ENCODE results near the gene ATXN7. TPM values are rescaled to one million over a fixed set of nuclear protein-coding genes. Genes with fewer than 3 reads are reported as not detected.

Gene ATXN7
- total and polyA plus RNA-seq, 2 donors from 2014 or later: 1.4 to 36.4 TPM

GRCh38 chr3:64030741-64031140, 167.1 kb downstream of the ATXN7 start:
- H3K27me3 ChIP-seq (ENCODE audit: control insufficient read depth, insufficient read depth, low read length): no peaks in the 10 kb centered on the region
- peak overlapping the region in 1 of 3 donors; percentile 59 for H3K9ac ChIP-seq (ENCODE audit: low read length in 3 of 3)
- H3K9me3 ChIP-seq (ENCODE audit: control insufficient read depth in 2 of 3, insufficient read depth in 1 of 3, low read length in 3 of 3): no peaks in the 10 kb centered on the region
- no peaks in the 10 kb centered on the region for H3K36me3 ChIP-seq (ENCODE audit: control insufficient read depth in 2 of 3, insufficient read depth in 3 of 3, low read length in 3 of 3)
- FAIRE-seq (no peak), DNase-seq (peak; percentile 81 to 89 (median 86))
- no peak overlapping the region for H3K27ac ChIP-seq (ENCODE audit: low read depth in 2 of 2, low read length in 2 of 2)
- H3K4me3 ChIP-seq (ENCODE audit: low read length in 3 of 3): peak overlapping the region in 2 of 3 donors; percentile 18 to 60
- peaks cover 0 to 2% (median 0%) of the 10 kb centered on the region in 3 donors for H3K4me1 ChIP-seq (ENCODE audit: control insufficient read depth in 2 of 3, insufficient read depth in 2 of 3, low read depth in 1 of 3, low read length in 3 of 3)
- intact Hi-C loops (cut with DNase I): loop anchor here (5.0 kb wide), 2 partner anchors 367 to 457 kb away; no protein-coding TSS in a partner anchor
- TF ChIP-seq CTCF (IDR thresholded peaks at IDR 0.05; ENCODE audit: borderline replicate concordance, extremely low read depth, insufficient read depth): peak; percentile 94

GRCh38 chr3:64031540-64032508, 168.2 kb downstream of the ATXN7 start:
- peak in 3 of 5 donors; percentile 18 to 67 (median 54) for DNase-seq
- H3K9me3 ChIP-seq (ENCODE audit: control insufficient read depth in 2 of 3, insufficient read depth in 1 of 3, low read length in 3 of 3): no peaks in the 10 kb centered on the region

GRCh38 chr3:64033069-64033468, 169.4 kb downstream of the ATXN7 start:
- peaks cover 0 to 2% (median 0%) of the 10 kb centered on the region in 3 donors for H3K4me1 ChIP-seq (ENCODE audit: control insufficient read depth in 2 of 3, insufficient read depth in 2 of 3, low read depth in 1 of 3, low read length in 3 of 3)
- DNase-seq (no peak), FAIRE-seq (no peak)
- H3K9me3 ChIP-seq (ENCODE audit: control insufficient read depth in 2 of 3, insufficient read depth in 1 of 3, low read length in 3 of 3): no peaks in the 10 kb centered on the region
- intact Hi-C loops (cut with DNase I): loop anchor here (5.0 kb wide), 2 partner anchors 364 to 454 kb away; no protein-coding TSS in a partner anchor
- TF ChIP-seq CTCF (IDR thresholded peaks at IDR 0.05; ENCODE audit: borderline replicate concordance, extremely low read depth, insufficient read depth): no peak
- no peak overlapping the region for H3K9ac ChIP-seq (ENCODE audit: low read length in 3 of 3)
- no peak overlapping the region for H3K27ac ChIP-seq (ENCODE audit: low read depth in 2 of 2, low read length in 2 of 2)
- no peaks in the 10 kb centered on the region for H3K36me3 ChIP-seq (ENCODE audit: control insufficient read depth in 2 of 3, insufficient read depth in 3 of 3, low read length in 3 of 3)
- H3K27me3 ChIP-seq (ENCODE audit: control insufficient read depth, insufficient read depth, low read length): no peaks in the 10 kb centered on the region
- no peak overlapping the region for H3K4me3 ChIP-seq (ENCODE audit: low read length in 3 of 3)

More at GRCh38 chr3:64031540-64032508, 168.2 kb downstream of the ATXN7 start:
- no peak for FAIRE-seq
- H3K9ac ChIP-seq (ENCODE audit: low read length in 3 of 3): no peak overlapping the region
- no peaks in the 10 kb centered on the region for H3K27me3 ChIP-seq (ENCODE audit: control insufficient read depth, insufficient read depth, low read length)
- H3K4me3 ChIP-seq (ENCODE audit: low read length in 3 of 3): no peak overlapping the region
- H3K36me3 ChIP-seq (ENCODE audit: control insufficient read depth in 2 of 3, insufficient read depth in 3 of 3, low read length in 3 of 3): no peaks in the 10 kb centered on the region
- TF ChIP-seq CTCF (IDR thresholded peaks at IDR 0.05; ENCODE audit: borderline replicate concordance, extremely low read depth, insufficient read depth): no peak
- peaks cover 0 to 2% (median 0%) of the 10 kb centered on the region in 3 donors for H3K4me1 ChIP-seq (ENCODE audit: control insufficient read depth in 2 of 3, insufficient read depth in 2 of 3, low read depth in 1 of 3, low read length in 3 of 3)
- intact Hi-C loops (cut with DNase I): loop anchor here (5.0 kb wide), 2 partner anchors 365 to 455 kb away; no protein-coding TSS in a partner anchor
- H3K27ac ChIP-seq (ENCODE audit: low read depth in 2 of 2, low read length in 2 of 2): no peak overlapping the region

Measured in kidney (tissue), 14 donors.